NCI-H187 treated with DMSO at 0.1 percent for 48 hours (cell line): ENCODE results near the gene REM1.
"Not testable (repeated sequence)": the region's sequence is repeated elsewhere in the genome, so short reads cannot be mapped to it uniquely, and the experiment has no call there.

Source experiments
- DNase-seq: peaks from one replicate; lab custom pipeline; 2025; lab: John Stamatoyannopoulos, UW

The REM1 gene

DNA sequence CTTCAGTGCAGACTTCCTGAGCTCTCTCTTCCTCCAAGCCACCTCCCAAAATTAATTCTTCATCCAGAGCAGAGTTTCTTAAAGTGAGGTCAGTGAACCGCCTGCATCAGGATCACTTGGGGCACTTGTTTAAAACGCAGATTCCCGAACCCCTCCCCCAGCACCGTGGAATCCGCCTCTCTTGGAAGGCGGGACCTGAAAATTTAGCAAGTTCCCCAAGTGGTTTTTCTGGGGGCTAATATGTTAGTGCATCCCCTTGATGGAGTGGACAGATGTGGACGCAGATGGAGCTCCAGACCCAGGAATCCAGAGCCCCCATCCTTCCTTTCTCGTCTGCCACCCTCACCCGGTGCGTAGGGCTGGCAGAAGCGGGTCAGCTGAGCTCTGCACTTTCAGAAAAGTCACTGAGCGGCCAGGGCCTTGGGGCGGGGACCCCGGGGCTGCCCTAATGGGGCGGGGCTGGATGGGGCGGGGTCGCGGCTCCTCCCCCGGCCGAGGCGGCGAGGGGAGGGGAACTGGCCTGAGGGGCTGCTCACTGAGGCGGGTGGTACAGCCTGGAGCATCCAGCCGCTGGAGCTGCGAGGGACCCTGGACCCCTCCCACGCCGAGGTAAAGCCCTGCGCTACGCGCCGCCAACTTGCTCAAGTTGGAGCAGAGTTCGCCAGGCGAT lies at the start of gene REM1, which contains the start of gene DEFB124:
TSS of gene REM1 (plus strand) at position 531 of the 670 bp plus-strand sequence. CDS start 1,158 bp downstream, outside the sequence.
TSS of gene DEFB124 (minus strand) at position 370 of the 670 bp plus-strand sequence. CDS start 2,114 bp downstream, outside the sequence.
- no peak for DNase-seq

- DNase-seq = no peak
These were observed 49.3 kb upstream of the REM1 start for GRCh38 chr20:31425797-31426196.

DNA sequence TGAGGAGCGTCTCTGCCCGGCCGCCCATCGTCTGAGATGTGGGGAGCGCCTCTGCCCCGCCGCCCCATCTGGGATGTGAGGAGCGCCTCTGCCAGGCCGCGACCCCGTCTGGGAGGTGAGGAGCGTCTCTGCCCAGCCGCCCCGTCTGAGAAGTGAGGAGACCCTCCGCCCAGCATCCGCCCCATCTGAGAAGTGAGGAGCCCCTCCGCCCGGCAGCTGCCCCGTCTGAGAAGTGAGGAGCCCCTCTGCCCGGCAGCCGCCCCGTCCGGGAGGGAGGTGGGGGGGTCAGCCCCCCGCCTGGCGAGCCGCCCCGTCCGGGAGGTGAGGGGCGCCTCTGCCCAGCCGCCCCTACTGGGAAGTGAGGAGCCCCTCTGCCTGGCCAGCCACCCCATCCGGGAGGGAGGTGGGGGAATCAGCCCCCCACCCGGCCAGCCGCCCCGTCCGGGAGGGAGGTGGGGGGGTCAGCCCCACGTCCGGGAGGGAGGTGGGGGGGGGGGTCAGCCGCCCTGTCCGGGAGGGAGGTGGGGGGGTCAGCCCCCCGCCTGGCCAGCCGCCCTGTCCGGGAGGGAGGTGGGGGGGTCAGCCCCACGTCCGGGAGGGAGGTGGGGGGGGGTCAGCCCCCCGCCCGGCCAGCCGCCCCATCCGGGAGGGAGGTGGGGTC lies 48.1 kb upstream of the REM1 start:
- DNase-seq = not testable (repeated sequence)

- not testable (repeated sequence) for DNase-seq
These were observed 47.5 kb upstream of the REM1 start for GRCh38 chr20:31427576-31427975.

- DNase-seq = no peak
These were observed 44.4 kb upstream of the REM1 start for GRCh38 chr20:31430568-31431115.

DNA sequence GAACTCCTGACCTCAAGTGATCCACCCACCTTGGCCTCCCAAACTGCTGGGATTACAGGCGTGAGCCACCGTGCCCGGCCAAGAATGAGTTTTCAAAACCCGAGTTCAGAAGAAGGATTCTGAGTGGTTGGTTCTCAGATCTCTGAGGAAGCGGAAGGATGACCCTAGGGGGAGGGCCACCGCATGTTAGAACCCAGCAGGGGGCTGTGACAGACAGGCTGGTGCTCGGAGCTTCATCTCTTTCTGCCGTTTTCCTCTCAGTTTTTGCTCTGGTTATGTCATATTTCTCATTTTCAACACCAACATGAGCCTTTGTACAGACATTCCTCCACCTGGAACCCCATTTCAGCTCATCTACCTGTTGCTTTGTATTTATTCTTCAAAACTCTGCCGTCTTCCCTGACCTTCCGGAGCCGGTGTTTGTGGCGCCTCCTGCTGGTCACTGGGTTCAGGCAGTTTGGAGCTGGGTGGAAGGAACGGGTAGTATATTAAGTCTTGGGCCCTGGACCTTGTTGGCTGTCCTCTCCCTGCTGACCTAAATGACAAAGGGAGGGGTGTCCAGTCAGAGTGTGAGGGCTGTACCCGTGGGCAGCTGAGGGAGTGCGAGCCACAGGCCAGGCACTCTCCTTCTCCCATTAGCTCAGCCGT lies 35.0 kb upstream of the REM1 start, which contains the start of gene DEFB123:
TSS of gene DEFB123 (plus strand) at position 621 of the 648 bp plus-strand sequence. CDS start 67 bp downstream, outside the sequence.
- no peak for DNase-seq

- no peak for DNase-seq
These were observed 28.8 kb upstream of the REM1 start for GRCh38 chr20:31446084-31446819.

GRCh38 chr20:31449511-31450414 lies 25.3 kb upstream of the REM1 start:
- DNase-seq = no peak

GRCh38 chr20:31452575-31452974 lies 22.5 kb upstream of the REM1 start:
- no peak for DNase-seq

DNA sequence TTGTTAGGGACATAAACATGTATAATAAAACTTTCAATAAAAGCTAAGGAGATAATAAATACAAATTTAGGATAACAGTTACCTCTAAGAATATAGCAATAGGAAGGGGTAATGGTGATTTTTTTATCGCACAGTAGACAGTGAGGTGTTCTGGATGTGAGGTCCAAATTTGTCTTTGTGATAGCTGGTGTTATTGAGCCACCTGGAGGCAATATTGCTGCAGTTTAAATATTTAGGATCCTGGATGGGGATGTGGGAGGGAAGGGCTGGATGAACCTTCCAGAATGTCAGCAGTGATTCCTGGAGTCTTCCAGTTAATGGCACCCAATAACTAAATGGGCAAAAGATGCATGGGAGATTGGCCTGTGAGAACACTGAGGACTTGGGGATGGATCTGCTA lies 20.7 kb upstream of the REM1 start:
- no peak for DNase-seq

DNA sequence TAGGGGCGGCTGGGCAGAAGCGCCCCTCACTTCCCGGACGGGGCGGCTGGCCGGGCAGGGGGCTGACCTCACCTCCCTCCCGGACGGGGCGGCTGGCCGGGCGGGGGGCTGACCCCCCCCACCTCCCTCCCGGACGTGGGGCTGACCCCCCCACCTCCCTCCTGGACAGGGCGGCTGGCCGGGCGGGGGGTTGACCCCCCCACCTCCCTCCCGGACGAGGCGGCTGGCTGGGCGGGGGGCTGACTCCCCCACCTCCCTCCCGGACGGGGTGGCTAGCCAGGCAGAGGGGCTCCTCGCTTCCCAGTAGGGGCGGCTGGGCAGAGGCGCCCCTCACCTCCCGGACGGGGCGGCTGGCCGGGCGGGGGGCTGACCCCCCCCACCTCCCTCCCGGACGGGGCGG lies 4.1 kb upstream of the REM1 start:
- DNase-seq = not testable (repeated sequence)

DNA sequence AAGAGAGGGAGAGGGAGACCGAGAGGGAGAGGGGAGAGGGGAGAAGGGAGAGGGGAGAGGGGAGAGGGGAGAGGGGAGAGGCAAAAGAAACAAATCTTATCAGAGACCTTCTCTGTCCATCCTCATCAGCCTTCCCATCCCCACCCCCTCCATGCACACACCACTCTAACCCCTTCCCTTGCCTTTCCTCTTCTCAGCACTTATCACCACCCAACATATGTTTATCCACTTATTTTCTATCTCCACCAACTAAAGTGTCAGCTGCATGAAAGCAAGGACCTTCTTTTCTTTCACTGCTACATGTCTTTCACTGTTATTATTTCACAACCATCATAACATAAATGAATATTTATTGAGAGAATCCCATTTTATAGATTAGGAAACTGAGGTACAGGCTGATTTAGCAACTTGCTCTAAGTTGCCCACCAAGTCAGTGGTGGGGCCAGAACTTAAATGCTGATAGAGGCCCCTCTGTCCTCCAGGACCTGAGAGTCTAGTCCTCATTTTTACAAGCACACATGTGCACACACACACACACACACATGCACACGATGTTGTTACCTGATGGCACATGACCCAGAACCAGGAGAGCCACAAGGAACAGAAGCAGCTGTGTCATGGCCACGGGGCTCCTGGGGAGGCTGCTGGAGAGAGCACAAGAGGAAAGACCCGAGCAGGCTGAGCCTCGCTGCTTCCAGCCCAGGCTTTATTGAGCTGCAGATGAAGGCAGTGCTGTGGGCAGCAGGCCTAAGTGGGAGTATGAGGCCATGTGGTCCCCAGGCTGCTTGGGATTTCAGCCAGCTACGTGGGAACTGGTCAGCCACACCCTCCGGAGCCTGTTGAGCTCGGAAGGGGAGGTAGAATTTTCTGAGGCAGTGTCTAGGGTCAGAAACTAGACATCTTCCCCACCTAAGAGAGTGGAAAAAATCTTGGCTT lies 2.4 kb upstream of the REM1 start:
- DNase-seq = no peak

- no peak for DNase-seq
These were observed 1.6 kb upstream of the REM1 start for GRCh38 chr20:31473331-31474096.

DNA sequence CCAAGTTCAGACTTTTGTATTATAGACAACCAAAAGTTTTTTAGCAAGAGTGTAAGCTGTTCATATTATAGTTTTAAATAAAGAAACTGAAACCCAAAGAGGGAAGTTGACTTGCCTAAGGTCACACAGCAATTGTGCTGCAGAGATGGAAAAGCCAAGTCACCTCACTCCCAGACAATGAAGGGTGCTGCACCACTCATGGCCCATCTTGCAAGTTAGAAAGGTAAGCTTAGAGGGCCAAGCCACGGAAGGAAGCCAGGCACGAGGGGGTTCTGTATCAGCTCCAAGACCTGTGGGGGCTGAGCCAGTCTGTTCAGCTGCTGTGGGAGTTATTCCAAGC lies 1.0 kb upstream of the REM1 start:
- DNase-seq = no peak

GRCh38 chr20:31475472-31476293 lies 595 bp downstream of the REM1 start:
- no peak for DNase-seq

GRCh38 chr20:31476294-31476585 lies 1.2 kb downstream of the REM1 start:
- no peak for DNase-seq

DNA sequence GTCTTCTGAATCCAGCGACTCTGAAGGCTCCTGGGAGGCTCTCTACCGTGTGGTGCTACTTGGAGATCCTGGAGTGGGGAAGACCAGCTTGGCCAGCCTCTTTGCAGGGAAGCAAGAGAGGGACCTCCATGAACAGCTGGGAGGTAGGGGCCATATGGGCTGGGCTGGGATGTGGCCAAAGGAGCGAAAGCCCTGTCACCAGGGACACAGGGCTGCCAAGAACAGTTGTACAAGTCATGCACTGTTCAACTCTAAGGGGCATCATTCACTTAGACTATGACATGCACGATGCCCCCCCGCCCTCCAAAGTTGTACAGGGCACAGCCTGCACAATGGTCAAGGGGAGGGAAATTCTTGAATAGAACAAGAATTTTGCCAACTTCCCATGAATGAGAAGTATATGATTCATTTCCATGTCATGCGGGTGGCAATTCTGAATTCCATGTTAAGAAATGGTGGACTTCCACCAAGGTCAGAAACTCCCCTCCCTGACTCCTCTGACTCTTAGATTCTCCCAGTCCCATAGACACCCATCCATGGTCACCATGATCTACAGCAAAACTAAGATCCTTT lies 1.6 kb downstream of the REM1 start:
- no peak for DNase-seq

DNA sequence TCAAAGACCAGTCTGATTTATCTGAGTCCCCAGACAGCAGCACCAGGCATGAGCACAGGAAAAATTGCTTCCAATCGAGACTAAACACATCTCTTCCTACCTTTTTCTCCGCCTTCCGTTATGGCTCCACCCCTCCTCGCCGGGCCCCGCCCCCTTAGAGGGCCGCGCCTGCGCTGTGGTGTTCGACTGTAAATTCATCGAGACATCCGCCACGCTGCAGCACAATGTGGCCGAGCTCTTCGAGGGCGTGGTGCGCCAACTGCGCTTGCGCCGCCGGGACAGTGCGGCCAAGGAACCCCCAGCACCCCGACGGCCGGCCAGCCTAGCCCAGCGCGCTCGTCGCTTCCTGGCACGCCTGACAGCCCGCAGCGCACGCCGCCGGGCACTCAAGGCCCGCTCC lies 8.9 kb downstream of the REM1 start:
- DNase-seq = no peak
